Measurements from ENCODE around the gene TOMM5. TPM values are rescaled to one million over a fixed set of nuclear protein-coding genes. Genes with fewer than 3 reads are reported as not detected.

The TOMM5 gene
- 199 TPM for polyA plus RNA-seq (2013, experiment 1 of 2)
- polyA plus RNA-seq (2013, experiment 2 of 2), result 194 TPM

DNA sequence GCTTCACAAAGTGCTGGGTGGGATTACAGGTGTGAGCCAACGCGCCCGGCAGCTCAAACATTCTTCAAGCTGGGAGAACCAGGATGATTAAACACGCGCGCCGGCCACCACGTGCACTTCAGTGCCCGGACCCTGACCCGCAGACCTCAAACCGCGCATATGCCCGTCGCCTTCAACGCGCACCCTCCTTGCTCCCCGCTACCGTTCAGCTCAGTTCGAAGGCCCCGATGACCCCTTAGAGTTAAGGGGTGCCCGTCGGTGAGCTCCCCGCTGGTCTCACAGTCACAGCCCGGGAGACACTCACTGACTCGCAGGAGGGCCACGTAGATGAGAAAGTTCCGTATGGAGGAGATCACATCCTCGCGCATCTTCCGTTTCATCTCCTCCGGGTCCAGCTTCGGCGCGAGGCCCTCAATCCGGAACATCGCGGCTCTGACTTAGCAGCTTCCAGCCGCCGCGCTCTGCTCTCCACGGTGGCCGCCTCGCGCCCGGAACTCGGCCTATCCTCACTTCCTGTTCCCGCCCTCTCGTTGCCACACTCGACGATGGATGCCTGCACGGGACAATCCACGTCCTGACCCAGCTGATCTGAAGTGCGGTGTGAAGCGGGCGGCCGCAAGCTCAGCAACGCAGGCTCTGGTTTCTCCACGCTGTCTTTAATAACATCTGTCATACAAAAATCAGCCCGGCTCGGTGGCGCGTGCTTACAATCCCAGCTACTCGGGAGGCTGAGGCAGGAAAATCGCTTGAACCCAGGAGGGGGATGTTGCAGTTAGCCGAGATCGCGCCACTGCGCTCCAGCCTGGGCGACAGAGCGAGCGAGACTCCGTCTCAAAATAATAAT, at the start of gene TOMM5:
TOMM5 (minus strand) TSS at position 490 of the 844 bp plus-strand sequence; CDS start at position 425, 65 bp downstream.
- Histone ChIP-seq H3K27ac (ENCODE audit: low read depth, low read length) (peak within 1 kb of the TSS; percentile 79), H3K4me1 (ENCODE audit: insufficient read depth, low read length) (peaks cover 5% of the 10 kb centered on the region), H3K9ac (ENCODE audit: low read depth, low read length) (peak within 1 kb of the TSS; percentile 98), H3K27me3 (ENCODE audit: insufficient read depth, low read length) (peaks cover 31% of the 10 kb centered on the region), H3K36me3 (ENCODE audit: insufficient read depth, low read length) (peaks cover 31% of the 10 kb centered on the region), H3K9me3 (ENCODE audit: insufficient read depth, low read depth, low read length) (no peaks in the 10 kb centered on the region), H3K4me3 (ENCODE audit: low read length) (peak within 1 kb of the TSS; percentile 99)
- under 1% methylated on average over 68 of the region's 72 CpGs for WGBS

DNA sequence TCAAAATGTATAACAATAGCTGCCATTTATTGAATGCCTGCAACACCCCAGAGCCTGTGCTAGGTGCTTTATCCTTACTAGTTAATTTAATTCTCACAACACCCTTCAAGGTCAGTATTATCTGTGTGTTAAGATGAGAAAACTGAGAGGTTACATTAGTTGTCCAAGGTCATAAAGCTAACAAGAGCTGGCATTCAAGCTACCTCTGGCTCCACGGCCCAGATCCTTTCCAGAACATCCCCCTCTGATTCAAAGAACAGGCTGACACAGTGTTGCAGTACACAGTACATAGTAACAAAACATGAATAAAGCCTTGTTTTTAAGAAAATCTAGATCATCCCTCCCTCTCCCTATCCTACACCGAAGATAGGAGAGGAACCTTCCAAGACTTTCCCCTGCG, 48.9 kb upstream of the TOMM5 start:
- no peaks in the 10 kb centered on the region for H3K36me3 ChIP-seq (ENCODE audit: insufficient read depth, low read length)
- no peak overlapping the region for H3K9ac ChIP-seq (ENCODE audit: low read depth, low read length)
- H3K9me3 ChIP-seq (ENCODE audit: insufficient read depth, low read depth, low read length), result no peaks in the 10 kb centered on the region
- WGBS, result 94% methylated on average over 3 of the region's 3 CpGs
- H3K4me1 ChIP-seq (ENCODE audit: insufficient read depth, low read length), result no peaks in the 10 kb centered on the region
- no peak overlapping the region for H3K4me3 ChIP-seq (ENCODE audit: low read length)
- peaks cover 24% of the 10 kb centered on the region for H3K27me3 ChIP-seq (ENCODE audit: insufficient read depth, low read length)
- no peak overlapping the region for H3K27ac ChIP-seq (ENCODE audit: low read depth, low read length)

DNA sequence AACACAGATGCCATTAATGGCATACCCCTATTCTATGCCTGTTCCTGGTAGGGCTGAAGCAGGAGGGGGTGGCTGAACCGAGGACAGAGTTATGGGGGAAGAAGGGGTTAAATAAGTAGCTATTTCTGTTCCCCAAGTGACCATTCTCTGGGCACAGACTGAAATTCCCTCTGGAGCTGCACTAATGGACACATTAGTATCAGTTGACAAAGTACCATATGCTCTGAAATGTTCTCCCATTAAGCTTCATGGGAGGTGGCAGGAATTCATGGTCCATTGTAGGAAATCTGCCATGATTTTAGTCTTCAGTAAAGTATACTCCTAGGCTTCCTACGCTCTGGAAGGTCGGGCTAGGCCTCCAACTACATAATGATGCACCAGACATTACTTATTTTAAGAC, 47.8 kb upstream of the TOMM5 start:
- no peaks in the 10 kb centered on the region for H3K4me1 ChIP-seq (ENCODE audit: insufficient read depth, low read length)

DNA sequence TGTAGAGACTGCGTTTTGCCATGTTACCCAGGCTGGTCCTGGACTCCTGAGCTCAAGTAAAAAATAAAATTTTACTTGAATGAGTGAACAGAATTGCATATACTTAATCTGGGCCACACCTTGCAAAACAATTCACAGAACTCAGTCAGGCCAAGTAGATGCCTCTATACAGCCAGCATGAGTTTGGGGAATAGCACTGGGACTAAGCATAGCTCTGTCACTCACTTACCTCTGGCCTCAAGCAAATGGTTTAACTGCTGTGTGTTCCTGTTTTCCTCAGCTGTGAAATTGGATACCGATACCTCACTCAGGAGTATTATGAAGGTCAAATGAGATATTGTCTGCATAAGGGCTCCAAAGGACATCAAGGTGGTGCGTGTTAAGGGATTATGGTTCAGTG, 47.4 kb upstream of the TOMM5 start:
- H3K4me3 ChIP-seq (ENCODE audit: low read length), result no peak overlapping the region
- H3K27me3 ChIP-seq (ENCODE audit: insufficient read depth, low read length), result peaks cover 9% of the 10 kb centered on the region; the same call in 1 of the 2 replicates
- no peak overlapping the region for H3K9ac ChIP-seq (ENCODE audit: low read depth, low read length)
- 86% methylated on average over 3 of the region's 3 CpGs for WGBS
- no peaks in the 10 kb centered on the region for H3K9me3 ChIP-seq (ENCODE audit: insufficient read depth, low read depth, low read length)
- H3K4me1 ChIP-seq (ENCODE audit: insufficient read depth, low read length), result no peaks in the 10 kb centered on the region
- no peaks in the 10 kb centered on the region for H3K36me3 ChIP-seq (ENCODE audit: insufficient read depth, low read length)
- no peak overlapping the region for H3K27ac ChIP-seq (ENCODE audit: low read depth, low read length)

More for the DNA sequence above, 47.8 kb upstream of the TOMM5 start:
- WGBS, result 90% methylated on average over 3 of the region's 3 CpGs
- H3K36me3 ChIP-seq (ENCODE audit: insufficient read depth, low read length), result no peaks in the 10 kb centered on the region
- no peaks in the 10 kb centered on the region for H3K9me3 ChIP-seq (ENCODE audit: insufficient read depth, low read depth, low read length)
- H3K27ac ChIP-seq (ENCODE audit: low read depth, low read length), result no peak overlapping the region
- no peak overlapping the region for H3K4me3 ChIP-seq (ENCODE audit: low read length)
- no peak overlapping the region for H3K9ac ChIP-seq (ENCODE audit: low read depth, low read length)
- peaks cover 13% of the 10 kb centered on the region; the same call in 1 of the 2 replicates for H3K27me3 ChIP-seq (ENCODE audit: insufficient read depth, low read length)

DNA sequence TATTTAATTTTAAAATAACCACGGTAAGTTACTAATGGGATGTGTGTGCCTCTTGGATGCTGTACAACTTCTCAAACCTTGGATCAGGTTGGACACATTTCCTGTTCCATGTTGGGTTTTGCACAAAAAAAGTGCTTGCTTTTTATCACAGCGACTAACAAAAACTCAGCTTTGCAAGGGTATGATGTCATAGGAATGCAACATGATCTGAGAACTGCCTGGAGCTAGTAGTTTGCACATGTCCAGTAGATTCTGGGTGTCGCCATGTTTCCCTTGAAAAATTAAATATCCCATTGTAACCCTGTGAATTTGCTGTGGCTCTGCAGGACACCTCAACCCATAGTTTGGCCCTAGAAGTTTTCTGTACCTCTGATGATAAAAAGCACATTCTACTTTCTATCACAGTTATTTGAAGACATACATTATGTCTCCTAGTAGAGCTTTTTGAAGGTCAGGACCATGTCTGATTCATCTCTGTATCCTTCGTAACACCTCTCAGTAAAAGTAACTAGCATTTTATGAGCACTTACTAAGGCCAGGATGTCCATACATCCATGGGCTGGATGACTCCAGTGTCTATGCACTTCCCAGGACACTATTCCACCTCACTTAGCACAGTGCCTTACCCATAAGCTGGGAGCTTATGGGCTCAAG, 46.8 kb upstream of the TOMM5 start:
- Histone ChIP-seq H3K27ac (ENCODE audit: low read depth, low read length) (no peak overlapping the region), H3K9me3 (ENCODE audit: insufficient read depth, low read depth, low read length) (no peaks in the 10 kb centered on the region), H3K36me3 (ENCODE audit: insufficient read depth, low read length) (no peaks in the 10 kb centered on the region), H3K27me3 (ENCODE audit: insufficient read depth, low read length) (0 out of 2 replicates have a peak, but pooled peaks cover 4% of the 10 kb centered on the region), H3K4me1 (ENCODE audit: insufficient read depth, low read length) (no peaks in the 10 kb centered on the region), H3K4me3 (ENCODE audit: low read length) (no peak overlapping the region), H3K9ac (ENCODE audit: low read depth, low read length) (no peak overlapping the region)
- 95% methylated on average over 4 of the region's 4 CpGs for WGBS

DNA sequence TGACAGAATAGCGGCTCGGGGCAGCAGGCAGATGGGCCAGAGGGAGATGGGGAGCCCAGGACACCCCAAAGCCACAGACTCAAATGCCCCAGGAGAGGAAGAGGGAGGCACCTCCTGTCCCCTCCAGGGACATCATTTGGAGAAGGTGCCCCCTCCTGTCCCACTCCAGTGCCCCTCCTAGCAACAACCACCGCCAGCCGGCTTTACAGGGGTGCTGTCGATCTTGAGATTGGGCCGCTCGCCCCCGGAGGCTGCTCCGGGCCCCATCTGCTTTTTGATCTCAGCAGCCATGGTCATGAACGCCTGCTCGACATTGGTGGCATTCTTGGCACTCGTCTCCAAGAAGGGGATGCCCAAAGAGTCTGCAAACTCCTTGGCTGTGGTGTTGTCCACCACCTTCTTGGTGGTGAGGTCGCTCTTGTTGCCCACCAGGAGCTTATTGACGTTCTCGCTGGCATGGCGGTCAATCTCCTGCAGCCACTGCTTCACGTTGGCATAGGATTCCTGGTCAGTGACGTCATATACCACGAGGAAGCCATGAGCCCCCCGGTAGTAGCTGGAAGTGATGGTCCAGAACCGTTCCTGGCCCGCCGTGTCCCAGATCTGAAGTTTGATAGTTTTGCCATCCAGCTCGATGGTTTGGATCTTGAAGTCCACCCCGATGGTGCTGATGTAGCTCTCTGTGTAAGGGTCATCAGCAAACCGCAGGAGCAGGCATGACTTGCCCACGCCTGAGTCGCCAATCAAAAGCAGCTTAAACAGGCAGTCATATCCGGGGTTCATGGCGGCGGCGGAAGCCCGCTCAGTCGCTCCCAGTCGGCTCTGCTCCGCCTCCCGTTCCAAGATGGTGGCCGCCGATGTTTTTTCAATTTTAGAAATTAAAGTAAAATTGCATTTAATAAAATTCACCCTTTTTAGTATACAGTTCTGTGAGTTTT, 44.4 kb upstream of the TOMM5 start:
- Histone ChIP-seq H3K36me3 (ENCODE audit: insufficient read depth, low read length) (no peaks in the 10 kb centered on the region), H3K27ac (ENCODE audit: low read depth, low read length) (no peak overlapping the region), H3K27me3 (ENCODE audit: insufficient read depth, low read length) (no peaks in the 10 kb centered on the region), H3K4me1 (ENCODE audit: insufficient read depth, low read length) (no peaks in the 10 kb centered on the region), H3K9ac (ENCODE audit: low read depth, low read length) (no peak overlapping the region), H3K9me3 (ENCODE audit: insufficient read depth, low read depth, low read length) (no peaks in the 10 kb centered on the region), H3K4me3 (ENCODE audit: low read length) (no peak overlapping the region)
- 95% methylated on average over 37 of the region's 39 CpGs for WGBS

DNA sequence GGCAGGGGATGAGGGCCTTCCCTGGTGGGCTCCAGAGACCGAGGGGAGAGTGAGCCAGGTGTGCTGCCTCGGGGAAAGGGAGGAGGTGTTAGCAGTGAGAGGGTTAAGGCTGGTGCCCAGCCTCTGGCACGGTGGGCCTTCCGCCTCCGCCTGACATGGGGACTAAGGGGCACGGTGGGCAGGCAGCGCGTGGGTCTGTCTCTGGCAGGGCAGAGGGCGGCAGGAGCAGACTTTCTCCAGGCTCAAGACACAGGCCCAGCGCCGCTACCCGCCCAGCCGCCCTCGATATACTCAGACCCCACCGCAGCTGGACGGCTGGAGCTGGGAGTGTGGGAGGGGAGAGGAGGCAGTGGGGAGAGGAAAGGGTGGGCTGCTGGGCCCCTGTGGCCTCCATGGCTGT, 43.4 kb upstream of the TOMM5 start:
- WGBS, result 94% methylated on average over 16 of the region's 16 CpGs
- H3K4me3 ChIP-seq (ENCODE audit: low read length), result no peak overlapping the region
- H3K36me3 ChIP-seq (ENCODE audit: insufficient read depth, low read length), result no peaks in the 10 kb centered on the region
- no peaks in the 10 kb centered on the region for H3K9me3 ChIP-seq (ENCODE audit: insufficient read depth, low read depth, low read length)
- H3K9ac ChIP-seq (ENCODE audit: low read depth, low read length), result no peak overlapping the region
- H3K27ac ChIP-seq (ENCODE audit: low read depth, low read length), result no peak overlapping the region
- H3K27me3 ChIP-seq (ENCODE audit: insufficient read depth, low read length), result no peaks in the 10 kb centered on the region
- no peaks in the 10 kb centered on the region for H3K4me1 ChIP-seq (ENCODE audit: insufficient read depth, low read length)

DNA sequence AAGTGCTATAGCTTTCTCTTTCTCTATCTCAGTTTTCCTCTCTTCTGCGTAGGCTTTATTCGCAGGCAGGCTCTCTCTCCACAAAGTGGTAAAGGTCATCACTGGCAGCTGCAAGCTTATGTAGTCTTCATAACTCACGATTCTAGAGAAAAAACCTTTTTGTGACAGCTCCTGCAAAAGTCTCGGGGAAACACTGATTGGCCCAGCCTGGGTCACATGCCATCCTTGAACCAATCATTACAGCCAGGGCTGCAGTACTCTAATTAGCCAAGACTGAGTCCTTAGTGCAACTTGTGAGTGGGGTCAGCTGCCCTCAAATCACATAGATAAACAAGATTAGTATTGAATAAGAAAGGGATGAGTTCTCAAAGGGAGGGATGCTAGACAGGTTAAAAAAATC, 40.1 kb upstream of the TOMM5 start:
- no peaks in the 10 kb centered on the region for H3K4me1 ChIP-seq (ENCODE audit: insufficient read depth, low read length)
- no peak overlapping the region for H3K4me3 ChIP-seq (ENCODE audit: low read length)
- no peaks in the 10 kb centered on the region for H3K36me3 ChIP-seq (ENCODE audit: insufficient read depth, low read length)
- no peaks in the 10 kb centered on the region for H3K9me3 ChIP-seq (ENCODE audit: insufficient read depth, low read depth, low read length)
- WGBS, result 91% methylated on average over 4 of the region's 4 CpGs
- H3K27me3 ChIP-seq (ENCODE audit: insufficient read depth, low read length), result no peaks in the 10 kb centered on the region
- H3K9ac ChIP-seq (ENCODE audit: low read depth, low read length), result no peak overlapping the region
- H3K27ac ChIP-seq (ENCODE audit: low read depth, low read length), result no peak overlapping the region

DNA sequence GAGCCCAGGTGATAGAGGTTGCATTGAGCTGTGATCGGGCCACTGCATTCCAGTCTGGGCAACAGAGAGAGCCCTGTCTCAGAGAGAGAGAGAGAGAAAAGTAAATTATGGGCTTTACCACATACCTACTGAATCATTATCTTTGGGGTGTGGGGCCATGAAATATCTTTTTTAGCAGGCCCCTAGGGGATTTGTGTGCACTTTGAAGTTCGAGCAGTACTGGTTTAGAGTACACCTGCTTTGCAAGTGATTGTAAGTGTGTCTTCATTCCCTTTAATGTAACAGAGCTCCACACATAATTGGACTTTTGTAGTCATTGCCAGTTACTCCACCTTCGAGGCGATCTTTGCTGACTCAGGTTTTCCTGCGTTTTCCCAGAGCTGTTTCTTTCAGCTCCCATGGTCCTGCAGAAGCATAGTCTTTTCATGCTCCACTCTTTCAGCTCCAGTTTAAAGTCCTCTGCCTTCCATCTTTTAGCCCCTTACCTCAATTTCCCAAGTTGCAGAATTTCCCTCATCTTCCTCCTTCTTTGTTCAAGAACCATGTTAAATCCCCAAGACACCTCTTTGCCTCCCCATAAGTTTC, 34.4 kb upstream of the TOMM5 start:
- no peaks in the 10 kb centered on the region for H3K9me3 ChIP-seq (ENCODE audit: insufficient read depth, low read depth, low read length)
- WGBS, result 74% methylated on average over 5 of the region's 5 CpGs
- H3K27me3 ChIP-seq (ENCODE audit: insufficient read depth, low read length), result no peaks in the 10 kb centered on the region
- no peak overlapping the region for H3K9ac ChIP-seq (ENCODE audit: low read depth, low read length)
- H3K27ac ChIP-seq (ENCODE audit: low read depth, low read length), result no peak overlapping the region
- peaks cover 16% of the 10 kb centered on the region for H3K4me1 ChIP-seq (ENCODE audit: insufficient read depth, low read length)
- no peaks in the 10 kb centered on the region for H3K36me3 ChIP-seq (ENCODE audit: insufficient read depth, low read length)
- H3K4me3 ChIP-seq (ENCODE audit: low read length), result no peak overlapping the region

DNA sequence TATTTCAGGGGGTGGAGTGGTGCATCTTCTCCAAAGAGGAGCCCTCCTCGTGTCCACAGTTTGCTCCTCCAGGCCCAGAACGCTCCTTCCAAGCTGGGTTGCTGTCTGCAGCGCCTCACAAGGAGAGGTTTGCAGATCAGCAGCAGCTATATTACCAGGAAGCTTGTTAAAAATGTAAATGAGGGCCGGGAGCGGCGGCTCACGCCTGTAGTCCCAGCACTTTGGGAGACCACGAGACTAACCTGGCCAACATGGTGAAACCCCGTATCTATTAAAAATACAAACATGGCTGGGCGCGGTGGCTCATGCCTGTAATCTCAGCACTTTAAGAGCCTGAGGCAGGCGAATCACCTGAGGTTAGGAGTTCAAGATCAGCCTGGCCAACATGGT, 33.4 kb upstream of the TOMM5 start:
- 87% methylated on average over 12 of the region's 12 CpGs for WGBS
- no peak overlapping the region for H3K9ac ChIP-seq (ENCODE audit: low read depth, low read length)
- no peaks in the 10 kb centered on the region for H3K9me3 ChIP-seq (ENCODE audit: insufficient read depth, low read depth, low read length)
- H3K4me1 ChIP-seq (ENCODE audit: insufficient read depth, low read length), result peaks cover 16% of the 10 kb centered on the region
- H3K4me3 ChIP-seq (ENCODE audit: low read length), result no peak overlapping the region
- no peak overlapping the region for H3K27ac ChIP-seq (ENCODE audit: low read depth, low read length)
- no peaks in the 10 kb centered on the region for H3K36me3 ChIP-seq (ENCODE audit: insufficient read depth, low read length)
- H3K27me3 ChIP-seq (ENCODE audit: insufficient read depth, low read length), result no peaks in the 10 kb centered on the region
